ENCODE measurements around the gene PNPLA6. TPM values are rescaled to one million over a fixed set of nuclear protein-coding genes. Genes with fewer than 3 reads are reported as not detected.

Gene PNPLA6
- total RNA-seq, 4 donors from 2014 or later, result 181 to 296 (median 234) TPM

- no peak for DNase-seq
- no peak overlapping the region for H3K27ac ChIP-seq
- H3K36me3 ChIP-seq, result peaks cover 0 to 28% (median 0%) of the 10 kb centered on the region in 3 donors
- no peaks in the 10 kb centered on the region for H3K4me1 ChIP-seq
- no peak for TF ChIP-seq CTCF (IDR thresholded peaks at IDR 0.05)
- no peak overlapping the region for H3K4me3 ChIP-seq
- H3K9me3 ChIP-seq, result no peaks in the 10 kb centered on the region
- no peaks in the 10 kb centered on the region for H3K27me3 ChIP-seq
Measured at GRCh38 chr19:7606289-7606688, 70.8 kb downstream of the PNPLA6 start.

GRCh38 chr19:7607212-7607873 lies 71.8 kb downstream of the PNPLA6 start:
- Histone ChIP-seq H3K4me1 (no peaks in the 10 kb centered on the region), H3K27me3 (no peaks in the 10 kb centered on the region), H3K36me3 (peaks cover 0 to 38% (median 0%) of the 10 kb centered on the region in 3 donors), H3K4me3 (no peak overlapping the region), H3K27ac (no peak overlapping the region), H3K9me3 (no peaks in the 10 kb centered on the region)
- no peak for DNase-seq
- TF ChIP-seq CTCF (IDR thresholded peaks at IDR 0.05) (no peak), POLR2A (IDR thresholded peaks at IDR 0.05) (no peak)

- Histone ChIP-seq H3K9me3 (no peaks in the 10 kb centered on the region), H3K36me3 (peaks cover 0 to 45% (median 0%) of the 10 kb centered on the region in 3 donors), H3K27ac (no peak overlapping the region), H3K27me3 (no peaks in the 10 kb centered on the region), H3K4me1 (no peaks in the 10 kb centered on the region), H3K4me3 (no peak overlapping the region)
- DNase-seq, result no peak
- TF ChIP-seq CTCF (IDR thresholded peaks at IDR 0.05), result no peak
- no peak for TF ChIP-seq POLR2A (IDR thresholded peaks at IDR 0.05)
Measured at GRCh38 chr19:7607874-7608560, 72.5 kb downstream of the PNPLA6 start.

- H3K27ac ChIP-seq, result no peak overlapping the region
- H3K36me3 ChIP-seq, result peaks cover 0 to 53% (median 0%) of the 10 kb centered on the region in 3 donors
- TF ChIP-seq POLR2A (IDR thresholded peaks at IDR 0.05) (no peak), CTCF (IDR thresholded peaks at IDR 0.05) (no peak)
- H3K4me1 ChIP-seq, result no peaks in the 10 kb centered on the region
- no peaks in the 10 kb centered on the region for H3K27me3 ChIP-seq
- no peaks in the 10 kb centered on the region for H3K9me3 ChIP-seq
- no peak overlapping the region for H3K4me3 ChIP-seq
- DNase-seq, result no peak
Measured at GRCh38 chr19:7610491-7611240, 75.1 kb downstream of the PNPLA6 start.

Small RNAs within 50 kb of the gene (small RNA-seq; reads per million reads assigned to genes)
- 0 reads per million in 2 donors for gene AC008878.2

Other genes with a start within 250 kb of the PNPLA6 start
- gene INSR, start 241.3 kb upstream of the PNPLA6 start, total RNA-seq, result 100 to 1,000 TPM; 125 to 191 (median 167) TPM
- gene ARHGEF18, start 186.8 kb upstream of the PNPLA6 start, total RNA-seq, result 100 to 1,000 TPM in 3 of 4 donors, 10 to 100 TPM in 1; 75.9 to 139 (median 111) TPM
- 10 to 100 TPM in 2 of 4 donors, 1 to 10 TPM in 1, not detected in 1; 8.2 to 14.3 (median 10.3) TPM for gene PEX11G, start 46.7 kb upstream of the PNPLA6 start, total RNA-seq
- 100 to 1,000 TPM in 2 of 4 donors, 10 to 100 TPM in 2; 77.1 to 124 (median 95.3) TPM for gene ZNF358, start 19.6 kb upstream of the PNPLA6 start, total RNA-seq
- 10 to 100 TPM; 18.0 to 37.1 (median 21.9) TPM for gene MCOLN1, start 13.1 kb upstream of the PNPLA6 start, total RNA-seq
- gene CAMSAP3, start 60.1 kb downstream of the PNPLA6 start, total RNA-seq, result 10 to 100 TPM; 24.8 to 71.7 (median 60.3) TPM
- gene XAB2, start 93.8 kb downstream of the PNPLA6 start, total RNA-seq, result 10 to 100 TPM; 26.6 to 61.9 (median 33.7) TPM
- 100 to 1,000 TPM in 1 of 4 donors, 10 to 100 TPM in 3; 12.6 to 102 (median 14.5) TPM for gene PET100, start 94.1 kb downstream of the PNPLA6 start, total RNA-seq
- 10 to 100 TPM in 1 of 4 donors, 1 to 10 TPM in 2, not detected in 1; 2.3 to 13.4 (median 7.8) TPM for gene PCP2, start 98.0 kb downstream of the PNPLA6 start, total RNA-seq
- 100 to 1,000 TPM; 117 to 245 (median 199) TPM for gene STXBP2, start 101.4 kb downstream of the PNPLA6 start, total RNA-seq
- gene RETN, start 133.3 kb downstream of the PNPLA6 start, total RNA-seq, result not detected
- not detected for gene MCEMP1, start 141.4 kb downstream of the PNPLA6 start, total RNA-seq
- 10 to 100 TPM; 18.2 to 55.8 (median 54.0) TPM for gene TRAPPC5, start 145.1 kb downstream of the PNPLA6 start, total RNA-seq
- 10 to 100 TPM in 1 of 4 donors, 1 to 10 TPM in 1, not detected in 2; 2.0 to 10.7 TPM for gene FCER2, start 166.4 kb downstream of the PNPLA6 start, total RNA-seq
- gene CLEC4G, start 196.4 kb downstream of the PNPLA6 start, total RNA-seq, result 1 to 10 TPM in 1 of 4 donors, not detected in 3; 1.1 TPM
- 10 to 100 TPM in 1 of 4 donors, 1 to 10 TPM in 3; 1.6 to 31.4 (median 5.2) TPM for gene CD209, start 211.8 kb downstream of the PNPLA6 start, total RNA-seq
- gene CLEC4M, start 227.5 kb downstream of the PNPLA6 start, total RNA-seq, result not detected